ENCODE measurements around the gene SP3.
A peak's percentile ranks its signal among the peaks of the same experiment; 100 is the strongest.

Gene SP3

DNA sequence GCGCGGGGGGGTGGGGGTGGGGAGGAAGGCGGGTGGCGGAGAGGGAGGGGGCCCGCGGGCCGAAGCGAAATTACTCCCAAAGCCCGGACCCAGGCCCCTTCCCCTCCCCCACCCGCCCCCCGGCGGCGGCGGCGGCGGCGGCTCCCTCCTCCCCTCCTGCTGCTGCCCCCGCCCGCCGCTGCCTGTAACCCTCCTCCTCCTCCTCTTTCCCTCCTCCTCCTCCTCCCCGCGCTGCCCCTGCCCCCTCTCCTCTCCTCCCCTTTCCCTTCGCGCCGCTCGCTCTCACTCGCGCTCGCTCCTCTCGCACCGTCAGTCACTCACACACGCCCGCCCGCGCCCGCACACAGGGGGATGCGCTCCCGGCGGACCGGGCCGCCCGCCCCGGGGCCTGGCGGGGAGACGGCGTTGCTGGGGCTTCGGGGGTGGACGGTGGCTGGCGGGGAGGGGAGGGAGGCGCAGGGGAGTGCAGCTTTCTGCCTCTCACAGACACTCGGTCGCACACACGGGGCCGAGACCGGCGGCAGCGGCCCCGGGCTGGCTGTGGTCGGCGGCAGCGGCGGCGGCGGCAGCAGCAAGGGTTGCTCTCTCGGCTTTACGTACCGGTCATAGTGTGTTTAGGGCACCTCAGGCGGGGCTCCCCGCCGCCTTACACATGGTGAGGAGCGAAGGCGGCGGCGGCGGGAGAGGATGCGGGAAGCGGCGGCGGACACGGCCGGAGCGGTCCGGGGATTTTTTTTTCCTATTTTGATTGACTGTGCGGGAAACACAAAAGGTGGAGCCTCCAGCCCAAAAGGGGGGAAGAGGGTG, 405 bp downstream of the SP3 start:
- ChIA-PET POLR2A (interaction anchor here (0.6 kb wide), 2 partner anchors 17 to 91 kb away, joined by 3 to 5 read pairs; no protein-coding TSS in a partner anchor), CTCF (no interaction called here)
- peak; percentile 67 for DNase-seq (ENCODE audit: extremely low spot score)
- TF ChIP-seq, protein P1, sequence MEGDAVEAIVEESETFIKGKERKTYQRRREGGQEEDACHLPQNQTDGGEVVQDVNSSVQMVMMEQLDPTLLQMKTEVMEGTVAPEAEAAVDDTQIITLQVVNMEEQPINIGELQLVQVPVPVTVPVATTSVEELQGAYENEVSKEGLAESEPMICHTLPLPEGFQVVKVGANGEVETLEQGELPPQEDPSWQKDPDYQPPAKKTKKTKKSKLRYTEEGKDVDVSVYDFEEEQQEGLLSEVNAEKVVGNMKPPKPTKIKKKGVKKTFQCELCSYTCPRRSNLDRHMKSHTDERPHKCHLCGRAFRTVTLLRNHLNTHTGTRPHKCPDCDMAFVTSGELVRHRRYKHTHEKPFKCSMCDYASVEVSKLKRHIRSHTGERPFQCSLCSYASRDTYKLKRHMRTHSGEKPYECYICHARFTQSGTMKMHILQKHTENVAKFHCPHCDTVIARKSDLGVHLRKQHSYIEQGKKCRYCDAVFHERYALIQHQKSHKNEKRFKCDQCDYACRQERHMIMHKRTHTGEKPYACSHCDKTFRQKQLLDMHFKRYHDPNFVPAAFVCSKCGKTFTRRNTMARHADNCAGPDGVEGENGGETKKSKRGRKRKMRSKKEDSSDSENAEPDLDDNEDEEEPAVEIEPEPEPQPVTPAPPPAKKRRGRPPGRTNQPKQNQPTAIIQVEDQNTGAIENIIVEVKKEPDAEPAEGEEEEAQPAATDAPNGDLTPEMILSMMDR (IDR thresholded peaks at IDR 0.05; ENCODE audit: control extremely low read depth, extremely low read depth, low read depth, missing control alignments): no peak

DNA sequence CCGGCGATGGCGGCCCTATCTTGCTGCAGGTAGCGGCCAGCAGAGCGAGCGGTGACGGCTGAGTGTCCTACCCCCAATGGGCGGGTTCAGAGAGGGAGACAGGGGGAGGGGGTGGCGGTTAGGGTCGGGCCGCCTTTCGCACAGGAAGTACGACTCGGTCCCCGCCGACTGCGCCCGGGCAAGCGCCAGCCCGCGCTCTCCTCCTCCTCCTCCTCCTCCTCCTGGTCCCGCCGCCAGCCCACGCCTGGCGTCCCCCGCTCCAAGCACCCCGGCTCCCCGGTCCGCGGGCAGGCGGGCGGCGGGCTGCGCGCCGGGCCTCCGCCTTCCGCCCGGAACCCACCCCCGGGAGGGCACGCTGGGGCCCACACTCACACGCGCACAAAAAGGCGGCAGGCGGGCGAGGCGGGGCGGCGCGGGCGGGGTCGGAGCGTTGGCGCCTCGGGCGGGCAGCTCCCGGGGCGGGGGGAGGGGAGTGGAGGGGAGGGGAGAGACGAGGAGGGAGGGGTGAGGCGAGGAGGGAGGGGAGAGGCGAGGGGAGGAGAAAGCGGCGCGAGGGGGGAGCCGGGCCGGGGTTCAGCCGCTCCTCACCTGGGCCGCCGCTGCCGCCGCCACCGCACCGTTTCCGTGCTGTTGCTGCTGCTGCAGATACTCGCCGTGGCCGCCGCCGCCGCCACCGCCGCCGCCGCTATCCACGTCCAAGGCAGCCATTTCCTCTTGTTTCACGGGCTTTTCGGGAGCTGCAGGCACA, 1.2 kb downstream of the SP3 start:
- TF ChIP-seq, protein P1 (IDR thresholded peaks at IDR 0.05; ENCODE audit: control extremely low read depth, extremely low read depth, low read depth, missing control alignments): no peak
- ChIA-PET POLR2A (interaction anchor here (0.5 to 0.6 kb wide), 3 partner anchors 16 to 432 kb away, joined by 3 to 5 read pairs (median 3); no protein-coding TSS in a partner anchor), CTCF (no interaction called here)
- DNase-seq (ENCODE audit: extremely low spot score): peak; percentile 86

DNA sequence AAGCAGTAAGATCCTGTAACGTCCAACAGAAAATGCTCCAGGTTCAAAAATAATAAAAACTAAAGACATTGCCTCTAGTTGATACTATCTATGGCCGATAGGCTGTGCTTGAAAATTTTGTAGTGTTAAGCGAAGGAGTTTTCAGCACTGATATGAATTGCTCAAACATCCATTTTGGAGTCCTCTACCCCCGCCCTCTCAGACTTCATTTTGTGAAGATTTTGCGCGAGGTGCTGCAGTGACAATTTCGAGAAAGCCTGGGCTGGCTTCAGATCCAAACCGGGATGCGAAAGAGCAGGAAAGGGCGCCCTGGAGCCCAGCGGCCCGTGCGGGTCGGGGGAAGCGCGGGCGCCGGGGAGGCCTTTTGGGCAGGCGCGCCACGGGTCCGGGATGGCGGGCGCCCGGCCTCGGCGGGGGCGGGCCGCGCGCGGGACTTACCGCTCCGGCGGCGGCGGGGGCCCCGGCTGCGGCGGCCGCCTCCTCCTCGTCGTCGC, 1.8 kb downstream of the SP3 start:
- ChIA-PET CTCF (no interaction called here), POLR2A (interaction anchor here (0.5 kb wide), 1 partner anchor 432 kb away, joined by 3 read pairs; no protein-coding TSS in a partner anchor)
- DNase-seq (ENCODE audit: extremely low spot score): peak; percentile 36
- TF ChIP-seq, protein P1 (IDR thresholded peaks at IDR 0.05; ENCODE audit: control extremely low read depth, extremely low read depth, low read depth, missing control alignments): no peak

DNA sequence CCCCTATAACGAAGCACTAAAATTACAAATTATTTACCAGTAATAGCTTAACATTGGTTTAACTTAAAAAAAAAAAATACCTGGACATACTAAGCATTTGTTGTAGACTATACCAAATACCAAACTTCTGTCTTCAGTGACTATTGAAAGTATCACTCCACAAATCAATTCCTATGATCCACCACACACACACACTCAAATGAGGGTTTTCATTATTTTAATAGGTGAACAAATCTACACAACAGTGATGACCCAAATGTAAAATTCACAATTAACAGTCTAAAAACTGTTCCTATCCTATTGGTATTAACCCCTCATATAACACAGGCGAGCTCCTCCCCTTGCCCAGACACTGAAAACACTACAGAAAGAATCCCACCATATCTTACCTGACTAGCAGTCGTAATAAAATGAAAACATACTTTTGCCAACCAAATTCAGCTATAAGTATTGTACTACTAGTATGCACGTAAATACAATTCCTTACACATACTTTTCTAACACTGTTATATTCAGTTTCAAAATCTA, 2.5 kb downstream of the SP3 start:
- CTCF ChIA-PET: interaction anchor here (1.1 to 1.4 kb wide), 2 partner anchors 13 to 15 kb away, joined by 5 to 6 read pairs; no protein-coding TSS in a partner anchor
- POLR2A ChIA-PET: no interaction called here
- DNase-seq (ENCODE audit: extremely low spot score): no peak
- TF ChIP-seq, protein P1 (IDR thresholded peaks at IDR 0.05; ENCODE audit: control extremely low read depth, extremely low read depth, low read depth, missing control alignments): no peak

DNA sequence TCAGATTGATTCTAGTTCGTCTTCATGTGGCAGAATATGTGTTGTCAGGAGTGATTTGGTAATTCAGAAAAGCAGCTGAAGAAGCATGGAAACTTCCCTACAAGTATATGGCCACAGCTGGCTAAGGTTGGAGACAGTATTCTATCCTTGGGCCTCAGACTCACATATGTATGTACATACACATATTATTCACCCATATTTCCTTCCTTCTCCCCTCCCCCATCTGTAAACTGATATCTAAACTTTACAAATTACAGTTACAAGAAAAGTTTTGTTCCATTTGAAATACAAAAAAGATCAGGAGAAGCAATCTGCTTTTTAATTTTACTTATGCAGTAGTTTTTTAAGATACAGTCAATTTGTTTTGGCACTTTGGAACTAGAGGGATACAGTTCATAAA, 3.1 kb downstream of the SP3 start:
- TF ChIP-seq, protein P1 (IDR thresholded peaks at IDR 0.05; ENCODE audit: control extremely low read depth, extremely low read depth, low read depth, missing control alignments): no peak
- POLR2A ChIA-PET: no interaction called here
- no peak for DNase-seq (ENCODE audit: extremely low spot score)
- CTCF ChIA-PET: interaction anchor here (0.8 to 1.4 kb wide), 3 partner anchors 12 to 21 kb away, joined by 3 to 6 read pairs (median 5); no protein-coding TSS in a partner anchor

DNA sequence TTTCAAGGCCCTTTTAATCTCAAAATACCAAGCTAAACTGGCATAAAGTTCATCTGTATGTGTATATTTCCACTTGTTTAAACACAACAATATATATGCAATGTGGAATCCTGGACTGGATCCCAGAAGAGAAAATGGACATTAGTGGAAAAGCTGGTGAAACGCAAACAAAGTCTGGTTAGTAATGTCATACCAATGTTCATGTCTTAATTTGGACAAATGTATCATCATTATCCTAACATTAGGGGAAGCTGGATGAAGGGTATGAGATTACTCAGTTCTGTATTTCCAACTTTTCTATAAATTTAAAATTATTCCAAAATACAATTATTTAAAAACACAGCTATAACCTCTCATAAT, 3.8 kb downstream of the SP3 start:
- TF ChIP-seq, protein P1 (IDR thresholded peaks at IDR 0.05; ENCODE audit: control extremely low read depth, extremely low read depth, low read depth, missing control alignments): no peak
- no peak for DNase-seq (ENCODE audit: extremely low spot score)
- CTCF ChIA-PET: interaction anchor here (0.8 to 1.4 kb wide), 3 partner anchors 11 to 21 kb away, joined by 3 to 5 read pairs (median 3); no protein-coding TSS in a partner anchor
- POLR2A ChIA-PET: no interaction called here
